Measurements from ENCODE around the gene PRUNE2. TPM values are rescaled to one million over a fixed set of nuclear protein-coding genes. Genes with fewer than 3 reads are reported as not detected.

The PRUNE2 gene
- total RNA-seq, 6 experiments from 2014 or later = 1.4 to 3.3 (median 2.1) TPM

DNA sequence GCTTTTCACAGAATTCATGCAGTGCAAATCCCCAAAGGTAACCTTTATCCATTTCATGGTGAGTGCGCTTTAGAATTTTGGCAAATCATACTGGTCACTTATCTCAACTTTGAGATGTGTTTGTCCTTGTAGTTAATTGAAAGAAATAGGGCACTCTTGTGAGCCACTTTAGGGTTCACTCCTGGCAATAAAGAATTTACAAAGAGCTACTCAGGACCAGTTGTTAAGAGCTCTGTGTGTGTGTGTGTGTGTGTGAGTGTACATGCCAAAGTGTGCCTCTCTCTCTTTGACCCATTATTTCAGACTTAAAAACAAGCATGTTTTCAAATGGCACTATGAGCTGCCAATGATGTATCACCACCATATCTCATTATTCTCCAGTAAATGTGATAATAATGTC, 120.4 kb downstream of the PRUNE2 start:
- WGBS (ENCODE audit: insufficient coverage, low coverage, low lambda C conversion rate, missing lambda C conversion rate) = 79% methylated on average over 1 of the region's 1 CpG
- intact Hi-C loops (cut with DNase I) = no loop called here

DNA sequence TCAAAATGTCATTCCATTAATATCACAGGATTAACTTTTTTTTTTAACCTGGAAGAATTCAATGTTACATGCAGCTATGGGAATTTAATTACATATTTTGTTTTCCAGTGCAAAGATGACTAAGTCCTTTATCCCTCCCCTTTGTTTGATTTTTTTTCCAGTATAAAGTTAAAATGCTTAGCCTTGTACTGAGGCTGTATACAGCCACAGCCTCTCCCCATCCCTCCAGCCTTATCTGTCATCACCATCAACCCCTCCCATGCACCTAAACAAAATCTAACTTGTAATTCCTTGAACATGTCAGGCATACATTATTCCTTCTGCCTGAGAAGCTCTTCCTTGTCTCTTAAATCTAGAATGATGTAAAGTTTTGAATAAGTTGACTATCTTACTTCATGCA, 121.0 kb downstream of the PRUNE2 start:
- Histone ChIP-seq H3K4me1 (no peaks in the 10 kb centered on the region), H3K9me3 (no peaks in the 10 kb centered on the region), H3K36me3 (no peaks in the 10 kb centered on the region), H3K27ac (no peak overlapping the region), H3K4me3 (no peak overlapping the region), H3K27me3 (no peaks in the 10 kb centered on the region)
- DNase-seq (no peak), ATAC-seq (no peak)
- intact Hi-C loops (cut with DNase I) = no loop called here
- TF ChIP-seq, protein P1, sequence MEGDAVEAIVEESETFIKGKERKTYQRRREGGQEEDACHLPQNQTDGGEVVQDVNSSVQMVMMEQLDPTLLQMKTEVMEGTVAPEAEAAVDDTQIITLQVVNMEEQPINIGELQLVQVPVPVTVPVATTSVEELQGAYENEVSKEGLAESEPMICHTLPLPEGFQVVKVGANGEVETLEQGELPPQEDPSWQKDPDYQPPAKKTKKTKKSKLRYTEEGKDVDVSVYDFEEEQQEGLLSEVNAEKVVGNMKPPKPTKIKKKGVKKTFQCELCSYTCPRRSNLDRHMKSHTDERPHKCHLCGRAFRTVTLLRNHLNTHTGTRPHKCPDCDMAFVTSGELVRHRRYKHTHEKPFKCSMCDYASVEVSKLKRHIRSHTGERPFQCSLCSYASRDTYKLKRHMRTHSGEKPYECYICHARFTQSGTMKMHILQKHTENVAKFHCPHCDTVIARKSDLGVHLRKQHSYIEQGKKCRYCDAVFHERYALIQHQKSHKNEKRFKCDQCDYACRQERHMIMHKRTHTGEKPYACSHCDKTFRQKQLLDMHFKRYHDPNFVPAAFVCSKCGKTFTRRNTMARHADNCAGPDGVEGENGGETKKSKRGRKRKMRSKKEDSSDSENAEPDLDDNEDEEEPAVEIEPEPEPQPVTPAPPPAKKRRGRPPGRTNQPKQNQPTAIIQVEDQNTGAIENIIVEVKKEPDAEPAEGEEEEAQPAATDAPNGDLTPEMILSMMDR (IDR thresholded peaks at IDR 0.05) = no peak
- TF ChIP-seq POLR2A (IDR thresholded peaks at IDR 0.05) = no peak

More for the DNA sequence above, 120.4 kb downstream of the PRUNE2 start:
- no peaks in the 10 kb centered on the region for H3K9me3 ChIP-seq
- no peak for DNase-seq
- no peak overlapping the region for H3K4me3 ChIP-seq
- H3K27ac ChIP-seq = no peak overlapping the region
- no peaks in the 10 kb centered on the region for H3K27me3 ChIP-seq
- TF ChIP-seq POLR2A (IDR thresholded peaks at IDR 0.05) = no peak
- TF ChIP-seq, protein P1 (IDR thresholded peaks at IDR 0.05) = no peak
- H3K36me3 ChIP-seq = no peaks in the 10 kb centered on the region
- no peaks in the 10 kb centered on the region for H3K4me1 ChIP-seq
- ATAC-seq = no peak

DNA sequence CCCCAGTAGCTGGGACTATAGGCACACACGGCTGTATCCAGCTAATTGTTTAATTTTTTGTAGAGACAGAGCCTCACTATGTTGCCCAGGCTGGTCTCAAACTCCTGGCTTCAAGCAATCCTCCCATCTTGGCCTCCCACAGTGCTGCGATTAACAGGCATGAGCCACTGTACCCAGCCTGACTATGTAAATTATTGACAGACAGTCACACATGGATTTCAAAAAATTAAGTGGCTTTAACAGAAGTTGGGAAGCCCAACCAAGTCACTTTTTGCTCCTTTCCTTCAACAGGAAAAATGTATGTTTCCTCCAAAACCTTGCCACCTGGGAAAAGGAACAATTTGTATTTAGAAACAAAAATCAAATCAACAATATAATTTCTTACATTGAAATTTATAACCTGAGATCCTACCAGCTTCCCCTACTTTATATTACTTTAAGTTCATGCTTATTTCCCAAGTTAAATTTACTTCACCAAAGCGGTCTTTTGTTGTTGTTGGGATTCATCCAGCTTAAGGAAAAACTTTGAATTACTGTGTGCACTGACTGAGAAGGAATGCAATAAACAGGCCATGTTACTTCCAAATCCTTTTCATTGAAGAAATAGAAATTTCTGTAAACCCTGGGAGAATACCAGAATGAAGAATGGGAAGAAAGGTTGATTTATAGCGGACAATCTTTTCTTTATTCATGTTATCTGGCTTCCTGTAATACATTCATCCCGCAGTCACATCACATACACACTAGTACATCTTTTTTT, 133.0 kb downstream of the PRUNE2 start:
- Histone ChIP-seq H3K9me3 (no peaks in the 10 kb centered on the region), H3K36me3 (no peaks in the 10 kb centered on the region), H3K27ac (no peak overlapping the region), H3K4me1 (no peaks in the 10 kb centered on the region), H3K27me3 (no peaks in the 10 kb centered on the region), H3K4me3 (no peak overlapping the region)
- intact Hi-C loops (cut with DNase I) = no loop called here
- WGBS (ENCODE audit: insufficient coverage, low coverage, low lambda C conversion rate, missing lambda C conversion rate) = 47% methylated on average over 5 of the region's 5 CpGs
- TF ChIP-seq, protein P1 (IDR thresholded peaks at IDR 0.05) = no peak
- TF ChIP-seq POLR2A (IDR thresholded peaks at IDR 0.05) = no peak
- no peak for ATAC-seq
- DNase-seq = no peak

DNA sequence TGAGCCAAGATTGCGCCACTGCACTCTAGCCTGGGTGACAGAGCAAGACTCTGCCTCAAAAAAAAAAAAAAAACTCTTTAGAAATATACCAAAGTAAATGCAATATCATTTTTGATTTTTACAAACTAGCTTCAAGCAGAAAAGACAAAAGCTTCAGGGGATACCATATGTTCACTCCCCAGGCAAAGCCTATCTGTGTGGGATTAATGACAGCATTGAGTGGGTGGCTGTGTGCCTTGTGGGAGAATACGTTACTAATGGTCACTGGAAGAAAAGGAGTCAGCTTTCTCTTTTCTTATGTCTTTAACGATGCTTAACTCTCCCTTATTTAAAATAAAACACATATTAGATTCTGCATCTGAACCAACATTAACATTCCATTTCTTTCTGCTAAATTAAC, 139.8 kb downstream of the PRUNE2 start:
- Histone ChIP-seq H3K4me1 (no peaks in the 10 kb centered on the region), H3K36me3 (no peaks in the 10 kb centered on the region), H3K27me3 (no peaks in the 10 kb centered on the region), H3K4me3 (no peak overlapping the region), H3K9me3 (no peaks in the 10 kb centered on the region), H3K27ac (no peak overlapping the region)
- DNase-seq (no peak), ATAC-seq (no peak)
- WGBS (ENCODE audit: insufficient coverage, low coverage, low lambda C conversion rate, missing lambda C conversion rate) = 69% methylated on average over 3 of the region's 3 CpGs
- TF ChIP-seq, protein P1 (IDR thresholded peaks at IDR 0.05) = no peak
- no peak for TF ChIP-seq POLR2A (IDR thresholded peaks at IDR 0.05)
- intact Hi-C loops (cut with DNase I) = no loop called here
